Panc1 (cell line): ENCODE measurements around the gene SEC31A. TPM values are rescaled to one million over a fixed set of nuclear protein-coding genes. Genes with fewer than 3 reads are reported as not detected.
A peak's percentile ranks its signal among the peaks of the same experiment; 100 is the strongest.

Source experiments
- ATAC-seq: fragments of 200-7000 bp; cut with Tn5 transposase; 2 replicates; pipeline ENCODE4 v1.9.1; 2020; ENCODE audit warnings: mild to moderate bottlenecking, moderate library complexity
- BruUV-seq: library from RNA; stranded (reverse); fragments of 400-500 nt; replicated peaks from 2 replicates; lab custom pipeline; 2021; lab: Mats Ljungman, UMichigan
- CTCF ChIA-PET: fragments of 300-600 bp; sonication (Branson Sonifier 250); formaldehyde crosslinking; loops from one replicate; lab custom pipeline; 2022; ENCODE audit warnings: antibody characterized with exemption; lab: Charles Lee
- POLR2A ChIA-PET: fragments of 300-600 bp; sonication (Branson Sonifier 250); formaldehyde crosslinking; loops from one replicate; lab custom pipeline; 2022; ENCODE audit warnings: antibody characterized with exemption; lab: Charles Lee
- DNase-seq: peaks from one replicate; pipeline ENCODE4 v3.0.0-alpha.2; 2010; ENCODE audit warnings: low read depth, low spot score
- H3K27ac ChIP-seq: 2 replicates; pipeline ENCODE4 v1.5.1; 2011; ENCODE audit warnings: mild to moderate bottlenecking, low read length, inconsistent platforms
- H3K27me3 ChIP-seq: fragments of 200-500 bp; sonication (Bioruptor generic); 2 replicates; pipeline ENCODE4 v1.6.0; 2014; ENCODE audit warnings: low read length, inconsistent platforms; ENCODE audit not compliant: control insufficient read depth, insufficient read depth
- H3K36me3 ChIP-seq: fragments of 200-500 bp; sonication (Bioruptor generic); 2 replicates; pipeline ENCODE4 v1.5.1; 2014; ENCODE audit warnings: inconsistent platforms, mild to moderate bottlenecking, low read length, moderate library complexity; ENCODE audit not compliant: control insufficient read depth, insufficient read depth
- H3K4me1 ChIP-seq: 2 replicates; pipeline ENCODE4 v1.5.1; 2011; ENCODE audit warnings: inconsistent platforms, mild to moderate bottlenecking, low read length, moderate library complexity; ENCODE audit not compliant: control insufficient read depth, insufficient read depth
- H3K4me3 ChIP-seq, 2 experiments: 2 replicates each; pipeline ENCODE4 v1.5.1; 2011 to 2012; ENCODE audit warnings: low read depth in 2 of 2, low read length in 2 of 2, mild to moderate bottlenecking in 2 of 2, inconsistent platforms in 1 of 2, moderate library complexity in 1 of 2
- H3K9me3 ChIP-seq: fragments of 200-500 bp; sonication (Bioruptor generic); 2 replicates; pipeline ENCODE4 v1.5.1; 2014; ENCODE audit warnings: low read depth, mild to moderate bottlenecking, inconsistent platforms, low read length, moderate library complexity; ENCODE audit not compliant: control insufficient read depth, insufficient read depth
- POLR2AphosphoS5 ChIP-seq: IDR thresholded peaks from 2 replicates; pipeline ENCODE4 v1.6.1; 2012; ENCODE audit warnings: mild to moderate bottlenecking, low read depth, low read length, moderate library complexity
- SIN3A ChIP-seq: IDR thresholded peaks from 2 replicates; pipeline ENCODE4 v1.6.1; 2012; ENCODE audit warnings: low read depth, mild to moderate bottlenecking, low read length, moderate library complexity, borderline replicate concordance; ENCODE audit not compliant: insufficient read depth
- TCF7L2 ChIP-seq: IDR thresholded peaks from 2 replicates; pipeline ENCODE4 v1.6.1; 2011; ENCODE audit warnings: mild to moderate bottlenecking, low read depth, low read length, inconsistent platforms
- in situ Hi-C: cut with HindIII; loops from 2 replicates; pipeline ENCODE4 v1.10.0; 2016; ENCODE audit warnings: low sequenced_read_pairs, low pct_unique_long_range_greater_than_20kb
- intact Hi-C: fragments of 100-400 bp; cut with micrococcal nuclease; formaldehyde crosslinking; loops from one replicate; pipeline ENCODE4 v1.10.0; 2022; ENCODE audit not compliant: unreplicated experiment
- total RNA-seq: library from RNA; stranded (reverse); gene quantifications from one replicate; pipeline ENCODE4 v1.2.1, GENCODE V29; 2021; ENCODE audit not compliant: unreplicated experiment
- TF ChIP-seq, protein P1 (sequence below): fragments of 450-650 bp; IDR thresholded peaks from 2 replicates; pipeline ENCODE4 v1.5.1; 2017; ENCODE audit warnings: mild to moderate bottlenecking
- TF ChIP-seq, protein P2 (sequence below), 2 experiments: IDR thresholded peaks; 2 replicates each; pipeline ENCODE4 v1.6.1; 2011 to 2012; ENCODE audit warnings: low read depth in 2 of 2, control low read depth in 1 of 2, low read length in 1 of 2, mild to moderate bottlenecking in 1 of 2, moderate library complexity in 1 of 2; ENCODE audit not compliant: insufficient read depth in 1 of 2

The SEC31A gene
- total RNA-seq, 1 experiment from 2014 or later = 107 TPM

- ChIA-PET CTCF (interaction anchor here (0.6 kb wide), 1 partner anchor 285 kb away, joined by 6 read pairs; no protein-coding TSS in a partner anchor), POLR2A (interaction anchor here (0.7 kb wide), 1 partner anchor 58 kb away, joined by 3 read pairs; no protein-coding TSS in a partner anchor)
- no peak for TF ChIP-seq POLR2AphosphoS5
- TF ChIP-seq, protein P1, sequence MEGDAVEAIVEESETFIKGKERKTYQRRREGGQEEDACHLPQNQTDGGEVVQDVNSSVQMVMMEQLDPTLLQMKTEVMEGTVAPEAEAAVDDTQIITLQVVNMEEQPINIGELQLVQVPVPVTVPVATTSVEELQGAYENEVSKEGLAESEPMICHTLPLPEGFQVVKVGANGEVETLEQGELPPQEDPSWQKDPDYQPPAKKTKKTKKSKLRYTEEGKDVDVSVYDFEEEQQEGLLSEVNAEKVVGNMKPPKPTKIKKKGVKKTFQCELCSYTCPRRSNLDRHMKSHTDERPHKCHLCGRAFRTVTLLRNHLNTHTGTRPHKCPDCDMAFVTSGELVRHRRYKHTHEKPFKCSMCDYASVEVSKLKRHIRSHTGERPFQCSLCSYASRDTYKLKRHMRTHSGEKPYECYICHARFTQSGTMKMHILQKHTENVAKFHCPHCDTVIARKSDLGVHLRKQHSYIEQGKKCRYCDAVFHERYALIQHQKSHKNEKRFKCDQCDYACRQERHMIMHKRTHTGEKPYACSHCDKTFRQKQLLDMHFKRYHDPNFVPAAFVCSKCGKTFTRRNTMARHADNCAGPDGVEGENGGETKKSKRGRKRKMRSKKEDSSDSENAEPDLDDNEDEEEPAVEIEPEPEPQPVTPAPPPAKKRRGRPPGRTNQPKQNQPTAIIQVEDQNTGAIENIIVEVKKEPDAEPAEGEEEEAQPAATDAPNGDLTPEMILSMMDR = no peak
- TF ChIP-seq SIN3A = no peak
- TF ChIP-seq TCF7L2 = no peak
- TF ChIP-seq, protein P2, sequence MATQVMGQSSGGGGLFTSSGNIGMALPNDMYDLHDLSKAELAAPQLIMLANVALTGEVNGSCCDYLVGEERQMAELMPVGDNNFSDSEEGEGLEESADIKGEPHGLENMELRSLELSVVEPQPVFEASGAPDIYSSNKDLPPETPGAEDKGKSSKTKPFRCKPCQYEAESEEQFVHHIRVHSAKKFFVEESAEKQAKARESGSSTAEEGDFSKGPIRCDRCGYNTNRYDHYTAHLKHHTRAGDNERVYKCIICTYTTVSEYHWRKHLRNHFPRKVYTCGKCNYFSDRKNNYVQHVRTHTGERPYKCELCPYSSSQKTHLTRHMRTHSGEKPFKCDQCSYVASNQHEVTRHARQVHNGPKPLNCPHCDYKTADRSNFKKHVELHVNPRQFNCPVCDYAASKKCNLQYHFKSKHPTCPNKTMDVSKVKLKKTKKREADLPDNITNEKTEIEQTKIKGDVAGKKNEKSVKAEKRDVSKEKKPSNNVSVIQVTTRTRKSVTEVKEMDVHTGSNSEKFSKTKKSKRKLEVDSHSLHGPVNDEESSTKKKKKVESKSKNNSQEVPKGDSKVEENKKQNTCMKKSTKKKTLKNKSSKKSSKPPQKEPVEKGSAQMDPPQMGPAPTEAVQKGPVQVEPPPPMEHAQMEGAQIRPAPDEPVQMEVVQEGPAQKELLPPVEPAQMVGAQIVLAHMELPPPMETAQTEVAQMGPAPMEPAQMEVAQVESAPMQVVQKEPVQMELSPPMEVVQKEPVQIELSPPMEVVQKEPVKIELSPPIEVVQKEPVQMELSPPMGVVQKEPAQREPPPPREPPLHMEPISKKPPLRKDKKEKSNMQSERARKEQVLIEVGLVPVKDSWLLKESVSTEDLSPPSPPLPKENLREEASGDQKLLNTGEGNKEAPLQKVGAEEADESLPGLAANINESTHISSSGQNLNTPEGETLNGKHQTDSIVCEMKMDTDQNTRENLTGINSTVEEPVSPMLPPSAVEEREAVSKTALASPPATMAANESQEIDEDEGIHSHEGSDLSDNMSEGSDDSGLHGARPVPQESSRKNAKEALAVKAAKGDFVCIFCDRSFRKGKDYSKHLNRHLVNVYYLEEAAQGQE (IDR thresholded peaks at IDR 0.05; ENCODE audit: insufficient read depth in 1 of 2, low read depth in 2 of 2, low read length in 1 of 2) = no peak
- Histone ChIP-seq H3K36me3 (no peaks in the 10 kb centered on the region), H3K4me3 (peak overlapping the region; percentile 48 to 50), H3K27ac (no peak overlapping the region), H3K9me3 (no peaks in the 10 kb centered on the region), H3K27me3 (no peaks in the 10 kb centered on the region; the same call in 1 of the 2 replicates), H3K4me1 (no peaks in the 10 kb centered on the region)
- intact Hi-C loops (no loop called here), in situ Hi-C loops (no loop called here)
- ATAC-seq (no peak), DNase-seq (no peak)
- BruUV-seq = no TSS peak
These were observed 91.7 kb downstream of the SEC31A start for GRCh38 chr4:82799006-82799881.

GRCh38 chr4:82798168-82799005 is 92.6 kb downstream of the SEC31A start, which contains the start of gene SCD5:
Gene SCD5 (minus strand): TSS chr4:82798796. CDS start chr4:82798537, 259 bp downstream.
- no peaks in the 10 kb centered on the region for H3K4me1 ChIP-seq
- no peaks in the 10 kb centered on the region for H3K9me3 ChIP-seq
- no peaks in the 10 kb centered on the region; the same call in 1 of the 2 replicates for H3K27me3 ChIP-seq
- intact Hi-C loops = no loop called here
- H3K36me3 ChIP-seq = no peaks in the 10 kb centered on the region
- CTCF ChIA-PET = interaction anchor here (0.6 kb wide), 1 partner anchor 286 kb away, joined by 6 read pairs; no protein-coding TSS in a partner anchor
- peak within 1 kb of the TSS; percentile 48 to 50 for H3K4me3 ChIP-seq
- TF ChIP-seq, protein P2 (IDR thresholded peaks at IDR 0.05; ENCODE audit: insufficient read depth in 1 of 2, low read depth in 2 of 2, low read length in 1 of 2) = no peak
- TF ChIP-seq TCF7L2 = no peak
- TF ChIP-seq POLR2AphosphoS5 = no peak
- TF ChIP-seq SIN3A = no peak
- peak; percentile 82 for ATAC-seq
- in situ Hi-C loops = no loop called here
- no peak for DNase-seq
- no TSS peak for BruUV-seq
- POLR2A ChIA-PET = interaction anchor here (0.7 kb wide), 1 partner anchor 57 kb away, joined by 3 read pairs; no protein-coding TSS in a partner anchor
- no peak within 1 kb of the TSS for H3K27ac ChIP-seq
